Heart right ventricle (tissue), 16 donors: ENCODE data around the gene DHX58. TPM values are rescaled to one million over a fixed set of nuclear protein-coding genes. Genes with fewer than 3 reads are reported as not detected.

Source experiments
- ATAC-seq, 8 donors: fragments of 200-7000 bp; cut with Tn5 transposase; one replicate each; pipeline ENCODE4 v1.9.1; 2020; ENCODE audit warnings: mild to moderate bottlenecking in 8 of 8, moderate library complexity in 8 of 8, moderate number of reproducible peaks in 1 of 8
- DNase-seq, 2 donors: peaks; one replicate each; pipeline ENCODE4 v3.0.0-alpha.2; 2020
- H3K27ac ChIP-seq, 10 donors: fragments of 200-600 bp; sonication (generic) in 2 of 10; one replicate each; pipeline versions ENCODE4 v1.5.0 to v1.8.0; 2020 to 2022; ENCODE audit warnings: mild to moderate bottlenecking in 3 of 10
- H3K27me3 ChIP-seq, 7 donors: fragments of 200-600 bp; one replicate each; pipeline ENCODE4 v1.8.0; 2021 to 2022; ENCODE audit warnings: mild to moderate bottlenecking in 2 of 7
- H3K36me3 ChIP-seq, 9 donors: fragments of 200-600 bp; sonication (generic) in 1 of 9; one replicate each; pipeline versions ENCODE4 v1.5.0 to v1.8.0; 2020 to 2022; ENCODE audit warnings: mild to moderate bottlenecking in 2 of 9
- H3K4me1 ChIP-seq, 9 donors: fragments of 200-600 bp; sonication (generic) in 1 of 9; one replicate each; pipeline versions ENCODE4 v1.5.0 to v1.8.0; 2020 to 2022; ENCODE audit warnings: mild to moderate bottlenecking in 4 of 9
- H3K4me3 ChIP-seq, 10 donors: fragments of 200-600 bp; sonication (generic) in 2 of 10; one replicate each; pipeline versions ENCODE4 v1.5.0 to v1.8.0; 2020 to 2022; ENCODE audit warnings: mild to moderate bottlenecking in 7 of 10, moderate library complexity in 2 of 10
- H3K9me3 ChIP-seq, 11 donors: fragments of 200-600 bp in 10 of 11; sonication (generic) in 2 of 11; one replicate each; pipeline versions ENCODE4 v1.5.0 to v1.8.0; 2013 to 2022; ENCODE audit warnings: mild to moderate bottlenecking in 2 of 11, control low read depth in 1 of 11, moderate library complexity in 1 of 11
- WGBS, 2 donors: extraction: QIAGEN DNeasy Blood & Tissue Kit; methylation state at CpG; one replicate each; pipeline ENCODE4 v1.1.7; 2013; ENCODE audit warnings: inconsistent platforms in 1 of 2; 5-methylcytosine and 5-hydroxymethylcytosine counted together
- intact Hi-C, 10 donors: fragments of 100-400 bp; cut with DNase I; formaldehyde crosslinking; loops; one replicate each; pipeline versions ENCODE4 v1.11.1 to v1.14.2; 2022
- polyA plus RNA-seq, 2 donors: library from polyadenylated mRNA; stranded (reverse); fragments of 200-250 nt; gene quantifications; one replicate each; pipeline ENCODE4 v1.2.3, GENCODE V29; 2013
- total RNA-seq, 10 donors: library from RNA; stranded (reverse); fragmentation: NEBNext Ultra II Directional in 3 of 10; extraction: Animal tissue kit (Norgen Biotek cat#: 25700) in 3 of 10; gene quantifications; one replicate each; pipeline versions ENCODE4 v1.2.1 to v1.2.4, GENCODE V29; 2021 to 2023
- TF ChIP-seq, protein P1 (sequence below), 9 donors: fragments of 200-600 bp; sonication (generic) in 2 of 9; IDR thresholded peaks; one replicate each; pipeline versions ENCODE4 v1.5.0 to v1.8.0; 2021 to 2022; ENCODE audit warnings: antibody characterized with exemption in 9 of 9, mild to moderate bottlenecking in 5 of 9, moderate library complexity in 1 of 9
- donor health status: Arrhythmogenic right ventricular cardiomyopathy.
- donor health status: ischemic (EF 13 %, LVEDD 7.1; RV severe dilation, severe dysfunction).
- donor health status: healthy with polysubstance abuse.
- donor health status: DM: no; HTN: yes; CAD: no.
- donor health status: DM: no; HTN: no; CAD: no.
- donor health status: ischemic (EF 25% LVEDD 6.9; RV normal size, moderate dysfunction).
- donor health status: ischemic (EF 25% LVEDD 5.7; RV mildly dilated, moderate dysfunction).
- donor health status: healthy.
- donor health status: DM: yes; HTN: yes; CAD: no.
- donor health status: Ischemic cardiomyopathy.
- donor health status: ischemic (EF 35%, LVEDD 5.7; RV mildly dilated, moderate dysfunction).
- donor health status: nonischemic (EF 11% LVEDD 7.7; RV severe dilation, severe dysfunction).
- donor health status: DM: yes; HTN: yes; CAD: no.
- donor health status: PGD.
- donor health status: ischemic (EF 29% LVEDD 5.4; RV normal size, mild dysfunction).
- donor health status: nonischemic (EF 23%, LVEDD 6.1; RV moderate dilation, normal function).

The DHX58 gene
- total and polyA plus RNA-seq, 12 donors: 2.2 to 16.9 (median 4.0) TPM

- no peak overlapping the region for H3K4me3 ChIP-seq
- no peaks in the 10 kb centered on the region for H3K9me3 ChIP-seq
- ATAC-seq: no peak
- DNase-seq: no peak
- intact Hi-C loops: loop anchor here in 2 of 10 donors (5.0 to 10.0 kb wide), 2 partner anchors 55 to 387 kb away; partner anchors contain the start of gene KCNH4 (in 1 of the 2)
- peaks cover 20 to 49% (median 37%) of the 10 kb centered on the region in 9 donors for H3K4me1 ChIP-seq
- H3K27ac ChIP-seq: no peak overlapping the region
- no peaks in the 10 kb centered on the region for H3K27me3 ChIP-seq
- TF ChIP-seq, protein P1, sequence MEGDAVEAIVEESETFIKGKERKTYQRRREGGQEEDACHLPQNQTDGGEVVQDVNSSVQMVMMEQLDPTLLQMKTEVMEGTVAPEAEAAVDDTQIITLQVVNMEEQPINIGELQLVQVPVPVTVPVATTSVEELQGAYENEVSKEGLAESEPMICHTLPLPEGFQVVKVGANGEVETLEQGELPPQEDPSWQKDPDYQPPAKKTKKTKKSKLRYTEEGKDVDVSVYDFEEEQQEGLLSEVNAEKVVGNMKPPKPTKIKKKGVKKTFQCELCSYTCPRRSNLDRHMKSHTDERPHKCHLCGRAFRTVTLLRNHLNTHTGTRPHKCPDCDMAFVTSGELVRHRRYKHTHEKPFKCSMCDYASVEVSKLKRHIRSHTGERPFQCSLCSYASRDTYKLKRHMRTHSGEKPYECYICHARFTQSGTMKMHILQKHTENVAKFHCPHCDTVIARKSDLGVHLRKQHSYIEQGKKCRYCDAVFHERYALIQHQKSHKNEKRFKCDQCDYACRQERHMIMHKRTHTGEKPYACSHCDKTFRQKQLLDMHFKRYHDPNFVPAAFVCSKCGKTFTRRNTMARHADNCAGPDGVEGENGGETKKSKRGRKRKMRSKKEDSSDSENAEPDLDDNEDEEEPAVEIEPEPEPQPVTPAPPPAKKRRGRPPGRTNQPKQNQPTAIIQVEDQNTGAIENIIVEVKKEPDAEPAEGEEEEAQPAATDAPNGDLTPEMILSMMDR (IDR thresholded peaks at IDR 0.05): no peak
- peaks cover 0 to 71% (median 38%) of the 10 kb centered on the region in 9 donors for H3K36me3 ChIP-seq
- 92 to 97% methylated on average over 6 of the region's 6 CpGs for WGBS, 2 donors
Measured at GRCh38 chr17:42127414-42127813, 14.9 kb upstream of the DHX58 start.

- Histone ChIP-seq H3K36me3 (peaks cover 0 to 71% (median 38%) of the 10 kb centered on the region in 9 donors), H3K4me1 (peaks cover 20 to 49% (median 38%) of the 10 kb centered on the region in 9 donors), H3K27ac (no peak overlapping the region), H3K4me3 (no peak overlapping the region), H3K9me3 (no peaks in the 10 kb centered on the region), H3K27me3 (no peaks in the 10 kb centered on the region)
- intact Hi-C loops: loop anchor here in 2 of 10 donors (5.0 to 10.0 kb wide), 2 partner anchors 55 to 388 kb away; partner anchors contain the start of gene KCNH4 (in 1 of the 2)
- no peak for DNase-seq
- WGBS, 2 donors: 88 to 90% methylated on average over 3 of the region's 3 CpGs
- no peak for ATAC-seq
- TF ChIP-seq, protein P1 (IDR thresholded peaks at IDR 0.05): no peak
Measured at GRCh38 chr17:42126836-42127235, 14.3 kb upstream of the DHX58 start.

DNA sequence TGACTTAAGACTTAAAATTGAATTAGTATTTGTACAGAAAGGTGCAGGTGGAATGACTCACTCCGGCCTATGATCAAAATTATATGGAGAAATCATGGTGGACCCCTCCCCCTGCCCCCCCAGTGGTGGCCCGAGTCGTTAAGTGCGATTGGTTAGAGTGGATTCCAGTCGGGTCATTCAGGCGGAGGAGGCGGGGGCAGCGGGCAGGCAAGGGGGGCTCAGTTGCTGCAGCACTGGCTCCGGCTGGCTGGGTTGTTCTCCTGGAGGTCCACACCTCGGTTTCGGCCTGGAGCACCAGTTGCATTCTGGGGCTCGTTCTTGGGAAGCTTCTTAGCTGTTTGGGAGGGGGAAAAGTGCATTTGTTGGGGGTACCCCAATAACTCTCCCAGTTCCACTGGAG, 13.1 kb upstream of the DHX58 start:
- Histone ChIP-seq H3K27ac (no peak overlapping the region), H3K36me3 (peaks cover 0 to 65% (median 38%) of the 10 kb centered on the region in 9 donors), H3K9me3 (no peaks in the 10 kb centered on the region), H3K27me3 (no peaks in the 10 kb centered on the region), H3K4me3 (no peak overlapping the region), H3K4me1 (peaks cover 17 to 45% (median 36%) of the 10 kb centered on the region in 9 donors)
- 86 to 90% methylated on average over 12 of the region's 12 CpGs for WGBS, 2 donors
- intact Hi-C loops: loop anchor here in 2 of 10 donors (5.0 to 10.0 kb wide), 2 partner anchors 57 to 389 kb away; partner anchors contain the start of gene KCNH4 (in 1 of the 2)
- no peak for ATAC-seq
- no peak for DNase-seq
- TF ChIP-seq, protein P1 (IDR thresholded peaks at IDR 0.05): no peak

DNA sequence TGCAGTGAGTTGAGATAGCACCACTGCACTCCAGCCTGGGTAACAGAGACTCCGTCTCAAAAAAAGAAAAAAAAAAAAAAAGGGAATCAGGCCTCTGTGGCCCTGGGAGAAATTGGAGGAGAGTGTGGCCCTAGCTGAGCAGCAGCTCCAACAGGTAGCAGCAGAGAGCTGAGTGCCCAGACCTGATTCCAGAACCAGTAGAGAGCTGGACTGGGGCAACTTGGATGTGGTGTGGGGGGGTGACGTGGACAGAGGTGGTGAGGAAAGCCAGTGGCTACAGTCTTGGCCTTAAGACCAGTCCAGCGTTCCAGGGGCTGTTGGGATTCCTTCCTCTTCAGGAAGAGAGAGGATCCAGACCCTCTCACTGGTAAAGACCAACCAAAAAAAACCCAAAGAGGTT, 11.7 kb upstream of the DHX58 start:
- peaks cover 0 to 59% (median 33%) of the 10 kb centered on the region in 9 donors for H3K36me3 ChIP-seq
- no peak for DNase-seq
- no peaks in the 10 kb centered on the region for H3K27me3 ChIP-seq
- ATAC-seq: no peak
- H3K4me3 ChIP-seq: no peak overlapping the region
- H3K9me3 ChIP-seq: no peaks in the 10 kb centered on the region
- WGBS, 2 donors: 83 to 93% methylated on average over 3 of the region's 3 CpGs
- H3K4me1 ChIP-seq: peaks cover 9 to 43% (median 29%) of the 10 kb centered on the region in 9 donors
- no peak overlapping the region for H3K27ac ChIP-seq
- intact Hi-C loops: loop anchor here in 3 of 10 donors (5.0 to 10.0 kb wide), 3 partner anchors 58 to 398 kb away; partner anchors contain the start of gene KCNH4 (in 2 of the 3)
- TF ChIP-seq, protein P1 (IDR thresholded peaks at IDR 0.05): no peak
